ENCODE data around the gene KRTAP4-6. TPM values are rescaled to one million over a fixed set of nuclear protein-coding genes. Genes with fewer than 3 reads are reported as not detected.

KRTAP4-6 gene
- total and polyA plus RNA-seq, 2 of the 13 experiments (the other 11 are each of a cell fraction or from before 2014, with no cell fraction given), result not detected

- H3K27ac ChIP-seq (ENCODE audit: extremely low read length, insufficient read depth, low read length), result no peak overlapping the region
- POLR2A ChIA-PET, result no interaction called here
Measured at GRCh38 chr17:41098481-41098880, 41.9 kb downstream of the KRTAP4-6 start.

More at GRCh38 chr17:41098481-41098880, 41.9 kb downstream of the KRTAP4-6 start:
- DNase-seq (ENCODE audit: low spot score), result no peak
- no peak for FAIRE-seq
- Histone ChIP-seq H3K4me3 (replicated peaks in 1 of 3; ENCODE audit: insufficient read depth in 1 of 3, low read depth in 2 of 3, low read length in 3 of 3) (no peak overlapping the region), H4K20me1 (ENCODE audit: insufficient read depth, low read length) (no peaks in the 10 kb centered on the region), H3K9me3 (ENCODE audit: low read length) (no peaks in the 10 kb centered on the region), H3K79me2 (ENCODE audit: insufficient read depth, low read length) (no peaks in the 10 kb centered on the region), H3K4me1 (ENCODE audit: insufficient read depth, low read length) (no peaks in the 10 kb centered on the region), H2AFZ (ENCODE audit: low read length) (no peak overlapping the region), H3K9ac (ENCODE audit: insufficient read depth, low read depth, low read length) (no peak overlapping the region), H3K27me3 (ENCODE audit: control insufficient read depth in 1 of 2, insufficient read depth in 2 of 2, low read length in 2 of 2) (peaks cover 0 to 11% of the 10 kb centered on the region in 2 experiments; a peak in 2 of 5 replicates), H3K36me3 (replicated peaks in 1 of 2; ENCODE audit: control insufficient read depth in 1 of 2, insufficient read depth in 2 of 2, low read length in 2 of 2) (no peaks in the 10 kb centered on the region), H3K4me2 (ENCODE audit: low read depth, low read length) (no peak overlapping the region)
- 23% methylated on average over 6 of the region's 6 CpGs for WGBS (ENCODE audit: low lambda C conversion rate)
- TF ChIP-seq NFATC3 (CRISPR knock-in tag; IDR thresholded peaks at IDR 0.05) (no peak), ZNF510 (CRISPR knock-in tag; IDR thresholded peaks at IDR 0.05; ENCODE audit: low read depth) (no peak), POLR2G (IDR thresholded peaks at IDR 0.05; ENCODE audit: low read depth, low read length) (no peak), MIER2 (CRISPR knock-in tag; IDR thresholded peaks at IDR 0.05) (no peak), AFF4 (CRISPR knock-in tag; IDR thresholded peaks at IDR 0.05) (no peak), PCBP1 (IDR thresholded peaks at IDR 0.05; ENCODE audit: borderline replicate concordance, low read depth, low read length) (no peak), ZNF710 (CRISPR knock-in tag; IDR thresholded peaks at IDR 0.05; ENCODE audit: borderline replicate concordance) (no peak), FOXM1 (CRISPR knock-in tag; IDR thresholded peaks at IDR 0.05) (no peak), ZNF496 (CRISPR knock-in tag; IDR thresholded peaks at IDR 0.05; ENCODE audit: insufficient replicate concordance) (no peak), GMEB1 (CRISPR knock-in tag; IDR thresholded peaks at IDR 0.05; ENCODE audit: borderline replicate concordance) (no peak), BRF2 (CRISPR knock-in tag; IDR thresholded peaks at IDR 0.05) (no peak), TMF1 (CRISPR knock-in tag; IDR thresholded peaks at IDR 0.05; ENCODE audit: low read depth) (no peak), ZNF768 (CRISPR knock-in tag; IDR thresholded peaks at IDR 0.05) (no peak), NR2F6 (IDR thresholded peaks at IDR 0.05) (no peak), NR2F6 (CRISPR knock-in tag; IDR thresholded peaks at IDR 0.05) (no peak), SMC3 (IDR thresholded peaks at IDR 0.05; ENCODE audit: low read length) (no peak)
- intact Hi-C loops (cut with micrococcal nuclease; ENCODE audit: unreplicated experiment) (no loop called here), in situ Hi-C loops (cut with HindIII; ENCODE audit: extremely low pct_ligation_motif_present, low pct_unique_long_range_greater_than_20kb) (no loop called here)
- no TSS peak for BruUV-seq (replicated peaks)
- CTCF ChIA-PET (ENCODE audit: low intra/inter-chr PET ratio, low total read pairs), result no interaction called here
- ATAC-seq, result no peak
